Choroid plexus epithelial cell (primary cell): ENCODE data around the gene SAPCD2.

Source experiments
- DNase-seq: peaks from one replicate; pipeline ENCODE4 v3.0.0-alpha.2; 2010; ENCODE audit warnings: low read depth
- H3K4me3 ChIP-seq: 2 replicates; pipeline ENCODE4 v1.5.1; 2011; ENCODE audit warnings: low read depth, mild to moderate bottlenecking, control low read depth, low read length, moderate library complexity
- TF ChIP-seq, protein P1 (sequence below): conservative IDR thresholded peaks from 2 replicates; pipeline ENCODE4 v1.5.1; 2011; ENCODE audit warnings: low read depth, mild to moderate bottlenecking, control low read depth, inconsistent platforms, low read length, moderate library complexity

SAPCD2 gene

DNA sequence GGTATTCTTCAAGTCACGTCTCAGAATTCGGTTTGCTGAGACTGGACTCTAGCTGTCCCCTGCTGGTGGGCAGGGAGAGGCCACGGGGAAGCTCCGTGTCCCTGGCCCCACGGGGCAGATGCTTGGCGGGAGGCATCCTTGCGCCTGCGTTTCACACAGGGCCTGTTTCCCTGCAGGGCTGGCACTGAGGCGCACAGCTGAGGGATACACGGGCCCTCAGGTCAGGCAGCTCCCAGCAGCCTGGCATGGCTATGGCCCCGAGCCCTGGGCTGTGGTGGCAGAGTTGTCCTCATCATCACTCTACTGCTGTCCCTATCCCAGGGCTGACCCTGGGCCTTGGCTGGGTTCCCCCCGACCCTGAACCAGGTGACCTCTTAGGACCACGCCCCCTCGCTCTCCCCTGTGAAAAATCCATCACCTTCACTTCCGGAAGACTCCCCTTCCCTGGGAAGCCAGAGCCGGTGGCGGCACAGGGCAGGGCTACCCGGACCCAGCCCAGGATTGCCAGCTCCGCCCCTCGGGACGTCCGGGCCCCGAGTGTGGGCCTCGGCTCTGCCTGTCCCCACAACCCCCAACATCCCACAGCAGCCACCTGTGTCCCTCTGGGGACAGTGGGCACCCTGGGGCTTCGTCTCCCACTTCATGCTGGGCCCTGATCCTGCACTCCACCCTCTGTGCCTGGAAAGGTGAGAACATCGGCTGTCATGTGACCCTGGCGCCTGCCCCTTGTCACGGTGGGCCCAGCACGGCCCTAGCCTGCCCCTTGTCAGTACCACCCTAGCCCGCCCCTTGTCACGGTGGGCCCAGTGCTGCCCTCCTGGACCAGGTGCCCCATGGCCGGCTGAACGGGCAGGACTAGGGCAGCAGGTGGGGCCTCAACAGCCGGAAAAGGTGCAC is 39.1 kb upstream of the SAPCD2 start:
- H3K4me3 ChIP-seq = no peak overlapping the region
- TF ChIP-seq, protein P1, sequence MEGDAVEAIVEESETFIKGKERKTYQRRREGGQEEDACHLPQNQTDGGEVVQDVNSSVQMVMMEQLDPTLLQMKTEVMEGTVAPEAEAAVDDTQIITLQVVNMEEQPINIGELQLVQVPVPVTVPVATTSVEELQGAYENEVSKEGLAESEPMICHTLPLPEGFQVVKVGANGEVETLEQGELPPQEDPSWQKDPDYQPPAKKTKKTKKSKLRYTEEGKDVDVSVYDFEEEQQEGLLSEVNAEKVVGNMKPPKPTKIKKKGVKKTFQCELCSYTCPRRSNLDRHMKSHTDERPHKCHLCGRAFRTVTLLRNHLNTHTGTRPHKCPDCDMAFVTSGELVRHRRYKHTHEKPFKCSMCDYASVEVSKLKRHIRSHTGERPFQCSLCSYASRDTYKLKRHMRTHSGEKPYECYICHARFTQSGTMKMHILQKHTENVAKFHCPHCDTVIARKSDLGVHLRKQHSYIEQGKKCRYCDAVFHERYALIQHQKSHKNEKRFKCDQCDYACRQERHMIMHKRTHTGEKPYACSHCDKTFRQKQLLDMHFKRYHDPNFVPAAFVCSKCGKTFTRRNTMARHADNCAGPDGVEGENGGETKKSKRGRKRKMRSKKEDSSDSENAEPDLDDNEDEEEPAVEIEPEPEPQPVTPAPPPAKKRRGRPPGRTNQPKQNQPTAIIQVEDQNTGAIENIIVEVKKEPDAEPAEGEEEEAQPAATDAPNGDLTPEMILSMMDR = no peak
- no peak for DNase-seq

DNA sequence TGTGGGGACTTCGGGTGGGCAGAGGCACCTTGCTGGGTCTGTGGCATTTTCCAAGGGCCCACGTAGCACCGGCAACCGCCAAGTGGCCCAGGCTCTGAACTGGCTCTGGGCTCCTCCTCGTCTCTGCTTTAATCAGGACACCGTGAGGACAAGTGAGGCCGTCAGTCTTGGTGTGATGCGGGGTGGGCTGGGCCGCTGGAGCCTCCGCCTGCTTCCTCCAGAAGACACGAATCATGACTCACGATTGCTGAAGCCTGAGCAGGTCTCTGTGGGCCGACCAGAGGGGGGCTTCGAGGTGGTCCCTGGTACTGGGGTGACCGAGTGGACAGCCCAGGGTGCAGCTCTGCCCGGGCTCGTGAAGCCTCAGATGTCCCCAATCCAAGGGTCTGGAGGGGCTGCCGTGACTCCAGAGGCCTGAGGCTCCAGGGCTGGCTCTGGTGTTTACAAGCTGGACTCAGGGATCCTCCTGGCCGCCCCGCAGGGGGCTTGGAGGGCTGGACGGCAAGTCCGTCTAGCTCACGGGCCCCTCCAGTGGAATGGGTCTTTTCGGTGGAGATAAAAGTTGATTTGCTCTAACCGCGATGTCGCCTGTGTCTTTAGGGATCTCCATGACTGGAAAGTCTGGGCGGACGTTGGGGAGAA is 38.4 kb upstream of the SAPCD2 start:
- TF ChIP-seq, protein P1 = no peak
- DNase-seq = no peak
- H3K4me3 ChIP-seq = no peak overlapping the region

DNA sequence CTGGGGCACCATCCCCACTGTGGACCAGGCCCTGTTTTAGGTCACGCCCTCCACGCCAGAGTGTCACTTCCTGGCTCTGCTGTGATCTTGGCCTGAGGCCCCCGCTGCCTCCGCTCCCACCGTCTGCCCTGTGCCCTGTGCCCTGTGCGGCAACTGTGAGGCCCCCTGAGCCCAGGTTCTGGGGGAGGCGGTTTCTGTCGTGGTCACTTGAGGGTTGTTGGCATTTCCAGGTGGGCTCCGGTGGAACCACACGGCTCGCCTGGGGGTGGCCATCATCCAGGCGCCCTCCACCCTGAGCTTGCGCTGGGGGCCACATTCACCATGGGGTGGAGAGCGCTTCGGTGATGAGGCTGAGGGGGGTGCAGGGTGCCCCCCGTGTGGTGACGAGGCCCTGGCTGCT is 37.6 kb upstream of the SAPCD2 start:
- no peak overlapping the region for H3K4me3 ChIP-seq
- DNase-seq = no peak
- TF ChIP-seq, protein P1 = no peak

DNA sequence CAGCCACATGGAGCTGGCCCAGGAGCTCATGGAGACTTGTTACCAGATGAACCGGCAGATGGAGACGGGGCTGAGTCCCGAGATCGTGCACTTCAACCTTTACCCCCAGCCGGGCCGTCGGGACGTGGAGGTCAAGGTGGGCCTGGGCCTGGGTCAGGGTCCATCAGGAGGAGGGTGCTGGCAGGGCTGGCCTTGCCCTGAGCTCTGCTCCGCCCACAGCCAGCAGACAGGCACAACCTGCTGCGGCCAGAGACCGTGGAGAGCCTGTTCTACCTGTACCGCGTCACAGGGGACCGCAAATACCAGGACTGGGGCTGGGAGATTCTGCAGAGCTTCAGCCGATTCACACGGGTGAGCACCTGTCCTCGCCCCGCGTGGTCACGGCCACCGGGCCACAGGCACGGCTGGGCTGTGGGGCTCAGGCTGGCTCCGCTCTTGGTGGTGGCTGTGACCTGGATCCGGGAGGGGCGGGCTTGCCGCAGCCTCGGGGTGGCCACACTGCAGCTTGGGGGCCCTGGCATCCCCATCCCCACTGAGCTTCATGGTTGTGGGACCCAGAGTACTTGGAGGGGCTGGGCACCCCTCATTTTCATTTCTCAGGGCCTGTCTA is 37.1 kb upstream of the SAPCD2 start:
- TF ChIP-seq, protein P1 = no peak
- H3K4me3 ChIP-seq = no peak overlapping the region
- no peak for DNase-seq

DNA sequence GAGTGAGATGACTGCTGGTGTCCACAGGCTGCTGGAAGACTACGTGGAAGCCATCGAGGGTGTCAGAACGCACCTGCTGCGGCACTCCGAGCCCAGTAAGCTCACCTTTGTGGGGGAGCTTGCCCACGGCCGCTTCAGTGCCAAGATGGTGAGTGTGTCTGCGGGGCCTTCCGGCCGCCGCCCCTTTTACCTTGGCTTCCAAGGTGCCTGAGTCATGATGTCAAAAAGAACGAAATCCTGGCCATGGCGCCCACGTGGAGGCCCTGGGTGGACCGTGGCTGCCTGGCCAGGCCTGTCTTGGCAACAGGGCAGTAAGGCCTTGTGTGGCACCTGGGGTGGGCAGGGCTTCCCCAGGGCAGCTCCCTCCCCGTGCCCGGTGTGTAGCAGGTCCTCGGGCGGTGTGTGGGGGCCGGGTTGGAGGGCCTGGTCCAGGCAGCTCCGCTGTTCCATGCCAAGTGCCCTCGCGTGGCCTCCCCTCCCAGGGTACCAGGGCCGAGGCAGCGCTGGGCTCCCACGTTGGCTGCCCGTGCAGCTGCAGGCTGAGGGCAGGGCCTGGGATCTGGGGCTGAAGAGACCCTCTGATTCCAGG is 36.4 kb upstream of the SAPCD2 start:
- no peak for DNase-seq
- no peak overlapping the region for H3K4me3 ChIP-seq
- TF ChIP-seq, protein P1 = no peak

DNA sequence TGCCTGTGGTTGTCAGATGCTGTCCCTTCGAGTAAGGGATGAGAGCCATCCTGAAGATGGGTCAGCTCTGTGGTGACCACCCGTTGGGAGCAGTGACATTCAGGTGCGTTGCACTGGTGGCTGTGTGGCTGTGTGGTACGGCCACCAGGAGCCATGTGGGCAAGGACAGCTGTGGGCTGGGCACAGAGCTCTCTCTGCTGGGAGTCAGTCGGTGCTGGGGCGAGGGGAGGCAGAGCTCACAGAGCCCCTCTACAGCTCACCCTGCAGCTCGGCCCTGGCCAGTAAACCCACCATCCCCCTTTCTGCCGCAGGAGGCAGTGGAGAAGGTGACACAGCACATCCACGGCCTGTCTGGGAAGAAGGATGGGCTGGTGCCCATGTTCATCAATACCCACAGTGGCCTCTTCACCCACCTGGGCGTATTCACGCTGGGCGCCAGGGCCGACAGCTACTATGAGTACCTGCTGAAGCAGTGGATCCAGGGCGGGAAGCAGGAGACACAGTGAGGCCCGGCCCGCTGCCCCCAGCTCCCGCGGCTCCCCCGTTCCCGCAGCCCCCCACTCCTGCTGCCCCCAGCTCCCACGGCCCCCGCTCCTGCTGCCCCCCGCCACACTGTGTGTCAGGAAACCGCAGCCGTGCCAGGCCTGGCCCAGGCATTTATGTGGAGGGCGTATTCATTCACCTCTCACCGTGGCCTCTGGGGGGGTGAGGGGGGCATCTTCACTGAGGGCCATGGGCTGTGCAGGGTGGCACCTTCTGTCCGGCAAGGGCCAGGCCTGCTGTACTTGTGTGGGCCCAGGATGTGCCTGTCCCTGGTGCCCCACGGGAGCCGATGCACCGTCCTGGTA is 35.7 kb upstream of the SAPCD2 start:
- no peak for DNase-seq
- H3K4me3 ChIP-seq = no peak overlapping the region
- TF ChIP-seq, protein P1 = no peak
